T-helper 1 cell treated with Interleukin-12 subunit alpha and Interleukin-12 subunit beta and Interleukin-4 antibody, amounts not matched to agents 30 μg/mL and 1 μg/mL, for 36 hours (primary cell): ENCODE measurements around the gene NRCAM.

Experiments used
- H3K27ac Mint-ChIP-seq: one replicate; pipeline ENCODE4 v1.8.0; 2021; ENCODE audit warnings: mild to moderate bottlenecking, mixed read lengths
- H3K27me3 Mint-ChIP-seq: one replicate; pipeline ENCODE4 v1.8.0; 2021; ENCODE audit warnings: low read depth, mixed read lengths
- H3K36me3 Mint-ChIP-seq: one replicate; pipeline ENCODE4 v1.8.0; 2021; ENCODE audit warnings: low read depth, mixed read lengths
- H3K4me1 Mint-ChIP-seq: one replicate; pipeline ENCODE4 v1.8.0; 2021; ENCODE audit warnings: low read depth, mixed read lengths
- H3K4me3 Mint-ChIP-seq: one replicate; pipeline ENCODE4 v1.8.0; 2021; ENCODE audit warnings: mild to moderate bottlenecking, moderate library complexity, mixed read lengths
- H3K9me3 Mint-ChIP-seq: one replicate; pipeline ENCODE4 v1.8.0; 2021; ENCODE audit warnings: mixed read lengths

The NRCAM gene

DNA sequence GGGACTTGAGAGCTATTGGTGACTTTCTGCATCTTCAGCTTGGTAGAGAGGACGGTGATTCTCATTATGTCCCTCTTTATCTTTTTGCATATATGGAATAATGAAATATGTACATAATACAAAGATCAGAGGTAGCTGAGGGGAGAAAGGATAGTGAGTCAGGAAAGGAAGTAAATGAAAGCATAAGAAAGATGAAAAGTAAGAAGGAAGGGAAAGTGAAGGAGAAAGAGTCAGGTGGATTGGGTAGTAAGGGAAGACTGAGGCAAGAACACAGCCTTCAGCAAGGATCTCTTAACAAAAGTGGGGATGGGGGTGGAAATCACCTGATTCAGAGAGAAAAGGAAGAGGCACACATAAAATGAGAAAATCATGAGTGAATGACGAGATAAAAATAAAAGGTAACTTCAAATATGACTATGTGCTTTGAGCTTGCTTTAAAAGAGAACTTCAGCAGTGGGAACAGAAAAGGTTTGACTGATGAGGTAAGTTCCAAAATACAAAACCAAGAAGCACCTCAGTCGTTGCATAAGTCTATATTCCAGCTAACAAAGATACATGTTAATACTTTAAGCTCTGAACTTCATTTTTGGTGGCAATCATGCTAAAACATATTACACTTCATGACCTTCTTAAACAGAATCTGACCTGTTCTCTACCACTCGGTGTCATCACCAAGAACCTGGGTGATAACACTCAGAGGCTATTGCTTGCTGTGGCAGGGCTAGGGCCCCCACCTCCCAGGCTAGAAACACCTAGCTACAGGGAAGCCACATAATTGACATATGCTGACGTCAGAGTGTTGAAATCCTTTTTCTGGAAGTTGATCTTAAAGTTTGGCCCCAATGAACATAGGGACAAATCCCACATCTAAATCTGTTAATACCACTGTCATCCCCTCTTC, 32.9 kb downstream of the NRCAM start:
- Mint-ChIP-seq H3K27ac (no peak overlapping the region), H3K4me1 (peaks cover 3% of the 10 kb centered on the region)

DNA sequence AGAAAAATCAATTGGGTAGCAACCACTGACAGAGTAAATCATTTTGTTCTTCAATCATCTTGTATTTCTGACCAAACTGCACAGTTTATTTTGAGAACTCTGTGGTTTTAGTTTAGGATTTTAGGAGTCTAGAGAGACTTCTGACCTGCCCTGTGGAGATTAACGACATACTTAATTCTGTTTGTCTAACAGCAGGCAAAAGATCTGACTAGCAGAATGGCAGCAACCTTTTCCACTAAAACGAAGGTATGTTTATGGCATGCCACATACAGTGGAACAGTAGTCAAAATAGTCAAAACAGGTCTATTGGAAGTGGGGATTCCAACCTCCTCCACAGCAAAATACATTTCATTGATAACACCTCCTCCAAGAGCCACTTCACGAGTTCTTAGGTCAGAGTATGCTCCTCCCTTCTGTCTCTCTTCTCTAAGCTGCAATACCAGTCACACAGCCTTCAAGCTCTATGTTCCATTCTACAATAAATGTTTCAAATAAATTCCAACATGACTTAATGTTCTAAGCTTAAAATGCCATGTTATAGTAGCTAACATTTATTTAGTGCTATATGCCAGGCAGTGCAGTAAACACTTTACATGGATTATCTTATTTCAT, 34.4 kb downstream of the NRCAM start:
- Mint-ChIP-seq H3K27me3 (peaks cover 15% of the 10 kb centered on the region), H3K4me3 (no peak overlapping the region), H3K36me3 (no peaks in the 10 kb centered on the region), H3K4me1 (peaks cover 5% of the 10 kb centered on the region), H3K27ac (no peak overlapping the region), H3K9me3 (no peaks in the 10 kb centered on the region)

More for the DNA sequence above, 32.9 kb downstream of the NRCAM start:
- Mint-ChIP-seq H3K36me3 (no peaks in the 10 kb centered on the region), H3K4me3 (no peak overlapping the region), H3K27me3 (peaks cover 13% of the 10 kb centered on the region), H3K9me3 (no peaks in the 10 kb centered on the region)

DNA sequence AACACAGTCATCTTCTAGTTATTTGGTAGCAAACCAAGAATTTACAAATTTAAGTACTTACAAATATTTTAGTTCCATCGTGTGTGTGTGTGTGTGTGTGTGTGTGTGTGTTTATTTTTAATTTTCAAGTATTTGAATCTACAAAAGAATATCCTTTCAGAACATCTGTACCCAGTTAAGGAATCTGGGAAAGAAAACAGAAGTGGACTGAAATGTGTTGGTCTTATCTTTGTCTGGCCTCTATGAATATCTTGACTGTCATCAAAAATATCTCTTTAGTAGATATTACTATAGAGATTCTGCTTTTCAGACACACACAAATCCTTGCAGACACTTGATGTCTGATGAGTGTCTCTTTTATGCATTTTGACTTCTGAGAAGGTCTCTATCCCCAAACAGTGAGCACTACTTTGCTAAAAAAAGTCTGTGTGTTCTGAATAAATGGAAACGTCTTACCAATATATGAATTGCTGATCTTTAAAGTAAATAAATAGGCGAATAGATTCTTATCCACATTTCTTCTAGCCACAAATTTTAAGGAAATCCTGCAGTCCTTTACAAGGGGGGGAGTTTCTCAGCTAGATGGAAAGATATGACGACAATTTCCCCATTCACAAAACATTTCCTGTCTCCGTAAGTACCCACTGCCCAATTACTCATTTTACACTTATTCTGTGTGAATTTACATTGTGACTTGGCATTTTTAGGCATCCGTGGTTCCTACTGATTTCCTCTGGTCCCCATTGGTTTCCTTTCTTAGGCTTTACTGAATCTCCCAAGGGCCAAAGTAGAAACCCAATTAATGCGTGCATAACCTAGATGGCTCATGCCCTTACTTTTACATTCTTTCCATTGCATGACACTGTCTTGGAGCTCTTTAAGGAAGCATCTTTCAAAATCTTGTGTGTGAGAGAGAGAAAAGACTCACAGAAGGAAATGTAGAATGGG, 36.0 kb downstream of the NRCAM start:
- Mint-ChIP-seq H3K9me3 (no peaks in the 10 kb centered on the region), H3K4me1 (peaks cover 13% of the 10 kb centered on the region), H3K27me3 (peaks cover 15% of the 10 kb centered on the region), H3K4me3 (no peak overlapping the region), H3K27ac (no peak overlapping the region), H3K36me3 (no peaks in the 10 kb centered on the region)

DNA sequence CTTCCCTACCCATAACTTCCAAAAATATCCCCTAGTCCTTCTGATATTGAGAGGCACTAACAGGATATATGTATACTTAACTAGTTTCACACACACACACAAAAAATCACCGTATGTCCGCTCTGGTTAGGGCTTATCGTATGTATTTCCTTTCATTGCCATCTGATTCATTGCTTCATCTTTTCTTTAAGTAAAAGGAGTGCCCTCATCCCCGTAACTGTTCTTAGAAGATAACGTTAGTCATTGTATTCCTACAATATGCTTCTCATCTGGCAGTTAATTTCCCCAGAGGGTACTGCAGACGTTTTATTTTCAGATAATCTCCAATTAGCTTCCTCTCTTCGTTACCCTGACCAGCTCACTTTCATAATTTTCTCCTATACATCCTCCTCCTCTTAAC, 37.3 kb downstream of the NRCAM start:
- Mint-ChIP-seq H3K9me3 (no peaks in the 10 kb centered on the region), H3K4me1 (peaks cover 13% of the 10 kb centered on the region), H3K4me3 (no peak overlapping the region), H3K27ac (no peak overlapping the region), H3K27me3 (peaks cover 15% of the 10 kb centered on the region), H3K36me3 (no peaks in the 10 kb centered on the region)

DNA sequence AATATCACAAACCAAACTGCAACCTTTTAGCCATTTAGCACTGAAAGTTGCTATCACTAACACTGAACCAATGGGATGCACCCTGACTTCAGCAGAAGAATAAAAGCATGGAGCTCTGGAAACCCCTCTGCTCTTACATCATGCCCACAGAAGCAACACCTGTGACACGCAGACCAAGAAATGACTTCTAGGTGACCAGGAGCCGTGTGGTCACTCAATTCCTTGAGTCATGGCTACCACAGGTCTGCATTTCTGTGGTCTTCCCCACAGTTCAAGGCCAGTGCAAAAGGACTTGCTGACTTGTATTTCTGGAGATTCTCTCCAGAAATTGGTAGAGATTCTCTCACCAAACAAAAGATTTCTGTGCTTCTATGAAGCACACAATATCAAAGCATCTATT, 38.3 kb downstream of the NRCAM start:
- no peaks in the 10 kb centered on the region for H3K9me3 Mint-ChIP-seq
- no peak overlapping the region for H3K27ac Mint-ChIP-seq
- H3K4me1 Mint-ChIP-seq, result peaks cover 10% of the 10 kb centered on the region
- peaks cover 15% of the 10 kb centered on the region for H3K27me3 Mint-ChIP-seq
- no peak overlapping the region for H3K4me3 Mint-ChIP-seq
- H3K36me3 Mint-ChIP-seq, result no peaks in the 10 kb centered on the region

DNA sequence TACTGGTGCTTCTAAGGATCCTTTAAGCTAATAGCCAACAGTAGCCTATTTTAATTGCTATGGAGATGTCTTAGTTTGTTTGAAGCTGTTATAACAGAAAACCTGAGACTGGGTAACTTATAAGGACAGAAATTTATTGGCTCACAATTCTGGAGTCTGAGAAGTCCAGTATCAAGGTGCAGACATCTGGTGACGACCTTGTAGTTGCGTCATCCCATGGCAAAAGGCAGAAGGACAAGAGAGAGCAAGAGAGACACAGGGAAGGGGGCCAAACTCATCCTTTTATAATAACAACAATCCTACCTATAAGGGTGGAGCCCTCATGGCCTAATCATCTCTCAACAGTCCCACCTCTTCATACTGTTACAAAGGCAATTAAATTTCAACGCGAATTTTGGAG, 39.1 kb downstream of the NRCAM start:
- Mint-ChIP-seq H3K36me3 (no peaks in the 10 kb centered on the region), H3K9me3 (no peaks in the 10 kb centered on the region), H3K4me3 (no peak overlapping the region), H3K27me3 (peaks cover 15% of the 10 kb centered on the region), H3K27ac (no peak overlapping the region), H3K4me1 (peaks cover 10% of the 10 kb centered on the region)

DNA sequence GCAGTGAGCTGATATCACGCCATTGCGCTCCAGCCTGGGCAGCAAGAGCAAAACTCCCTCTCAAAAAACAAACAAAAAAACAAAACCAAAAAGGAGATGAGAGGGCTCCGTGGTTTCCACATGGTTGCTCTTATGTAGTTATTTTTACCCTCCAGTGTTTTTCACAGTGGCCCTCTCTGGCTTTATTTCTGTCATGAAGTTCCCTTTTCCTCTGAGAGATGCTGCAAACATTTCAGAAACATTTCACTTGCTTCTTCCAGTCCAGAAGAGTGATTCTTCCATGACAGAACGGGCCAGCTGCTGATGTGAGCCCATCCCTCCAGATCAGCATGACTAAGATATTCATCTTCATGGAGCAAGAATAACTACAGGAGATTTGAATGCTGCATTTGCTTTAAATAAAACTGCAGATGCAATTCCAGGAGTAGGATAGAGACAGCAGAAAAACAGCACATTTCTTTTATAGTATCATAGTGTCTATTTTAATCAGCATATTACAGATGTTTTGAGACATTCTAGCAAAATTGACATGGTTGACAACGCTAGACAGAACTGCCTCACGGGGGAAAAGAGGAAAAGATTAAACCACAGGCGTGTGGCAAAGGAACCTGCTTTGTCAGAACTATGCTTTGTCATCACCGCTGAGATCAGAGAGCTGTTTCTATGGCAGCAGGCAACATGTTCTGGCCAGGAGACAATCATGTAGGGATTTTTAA, 40.3 kb downstream of the NRCAM start:
- H3K4me1 Mint-ChIP-seq, result peaks cover 10% of the 10 kb centered on the region
- H3K27me3 Mint-ChIP-seq, result peaks cover 10% of the 10 kb centered on the region
- no peaks in the 10 kb centered on the region for H3K36me3 Mint-ChIP-seq
- H3K4me3 Mint-ChIP-seq, result no peak overlapping the region
- H3K9me3 Mint-ChIP-seq, result no peaks in the 10 kb centered on the region
- no peak overlapping the region for H3K27ac Mint-ChIP-seq

DNA sequence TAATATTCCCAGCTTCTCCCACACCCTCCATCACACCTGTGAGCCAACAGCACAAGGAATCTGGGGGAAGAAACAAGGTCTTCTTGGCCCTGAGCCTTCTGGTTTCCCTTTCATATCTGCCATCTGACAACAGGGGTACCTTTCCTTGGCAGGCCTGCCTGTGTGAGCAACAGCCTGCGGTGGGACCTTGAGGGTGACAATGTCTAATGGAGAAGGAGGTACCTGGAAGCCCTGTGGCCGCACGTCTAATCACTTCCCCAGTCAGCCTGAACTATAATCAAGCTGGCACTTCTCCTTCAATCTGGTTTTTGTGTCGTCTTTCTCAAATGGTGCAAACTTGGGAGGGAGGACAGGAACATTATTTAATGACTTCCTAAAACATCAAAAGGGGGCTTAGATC, 41.2 kb downstream of the NRCAM start:
- H3K4me3 Mint-ChIP-seq, result no peak overlapping the region
- peaks cover 6% of the 10 kb centered on the region for H3K27me3 Mint-ChIP-seq
- H3K27ac Mint-ChIP-seq, result no peak overlapping the region
- no peaks in the 10 kb centered on the region for H3K36me3 Mint-ChIP-seq
- H3K4me1 Mint-ChIP-seq, result peaks cover 10% of the 10 kb centered on the region
- no peaks in the 10 kb centered on the region for H3K9me3 Mint-ChIP-seq

DNA sequence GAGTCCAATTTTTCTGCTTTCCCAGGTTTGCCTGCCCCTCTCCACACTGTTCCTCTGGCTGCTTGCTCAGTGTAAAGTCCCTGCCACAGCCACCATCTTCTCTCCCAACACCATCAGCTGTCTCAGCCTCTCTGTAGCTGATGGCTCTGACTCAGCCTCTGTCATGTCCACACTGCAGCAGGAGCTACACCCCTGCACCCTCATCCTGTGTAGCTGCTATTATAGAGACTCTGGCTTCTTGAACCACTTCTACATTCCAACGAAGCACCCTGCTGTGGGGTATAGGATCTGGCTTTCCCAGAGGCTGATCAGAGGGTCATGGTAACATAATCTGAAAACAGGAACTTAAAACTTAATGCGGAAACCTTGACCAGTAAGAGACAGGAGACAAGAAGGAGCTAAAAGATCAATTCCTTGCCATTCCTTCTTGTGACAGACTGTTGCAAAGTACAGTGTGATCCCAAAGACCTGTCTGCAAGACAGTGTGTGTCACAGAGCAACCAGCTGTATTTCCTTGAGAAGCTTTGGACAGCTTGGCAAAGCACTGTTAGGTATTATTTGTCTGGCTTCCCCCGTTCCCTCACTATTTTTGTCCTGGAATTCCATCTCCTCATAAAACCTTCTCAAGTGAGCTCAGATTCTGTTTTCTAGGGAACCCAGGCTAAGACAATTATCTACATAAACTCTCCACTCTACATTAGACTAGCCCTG, 42.3 kb downstream of the NRCAM start:
- no peaks in the 10 kb centered on the region for H3K36me3 Mint-ChIP-seq
- H3K4me1 Mint-ChIP-seq, result peaks cover 10% of the 10 kb centered on the region
- peaks cover 4% of the 10 kb centered on the region for H3K27me3 Mint-ChIP-seq
- no peaks in the 10 kb centered on the region for H3K9me3 Mint-ChIP-seq
- no peak overlapping the region for H3K4me3 Mint-ChIP-seq
- H3K27ac Mint-ChIP-seq, result no peak overlapping the region

DNA sequence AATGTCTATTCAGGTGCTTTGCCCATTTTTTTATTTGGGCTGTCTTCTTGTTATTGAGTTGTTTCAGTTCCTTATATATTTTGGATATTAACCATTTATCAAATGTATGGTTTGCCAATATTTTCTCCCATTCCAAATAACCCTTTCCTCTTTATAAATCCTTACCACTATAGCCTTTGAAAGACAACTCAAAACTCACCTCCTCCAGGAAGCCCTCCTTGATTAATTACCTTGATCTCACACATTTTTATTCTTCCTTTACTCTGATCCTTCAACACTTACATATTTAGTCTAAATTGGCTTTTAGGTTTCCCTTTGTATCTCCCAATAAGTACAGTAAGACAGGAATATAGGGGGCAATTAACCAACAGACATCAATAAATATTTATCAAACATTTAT, 42.9 kb downstream of the NRCAM start:
- H3K36me3 Mint-ChIP-seq, result no peaks in the 10 kb centered on the region
- H3K4me3 Mint-ChIP-seq, result no peak overlapping the region
- H3K27ac Mint-ChIP-seq, result no peak overlapping the region
- peaks cover 10% of the 10 kb centered on the region for H3K4me1 Mint-ChIP-seq
- peaks cover 3% of the 10 kb centered on the region for H3K27me3 Mint-ChIP-seq
- no peaks in the 10 kb centered on the region for H3K9me3 Mint-ChIP-seq

DNA sequence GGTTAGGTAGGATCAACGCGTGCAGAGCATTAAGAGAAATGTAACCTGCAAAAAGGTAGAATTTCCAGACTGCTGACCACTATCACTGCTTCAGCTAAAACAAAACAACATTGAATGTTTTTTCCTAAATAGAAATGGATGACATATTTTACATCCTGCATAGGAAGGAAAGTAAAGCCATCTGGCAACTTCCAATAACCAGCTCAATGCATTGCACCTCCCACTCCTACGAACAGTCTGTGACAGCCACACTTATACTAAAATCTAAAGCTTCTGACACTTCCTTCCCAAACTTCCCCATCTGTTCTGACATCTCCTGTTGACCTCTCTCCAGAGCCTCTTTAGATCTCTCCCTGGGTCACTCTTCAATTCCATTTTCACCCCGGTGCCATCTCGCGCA, 47.1 kb downstream of the NRCAM start:
- no peaks in the 10 kb centered on the region for H3K36me3 Mint-ChIP-seq
- no peaks in the 10 kb centered on the region for H3K4me1 Mint-ChIP-seq
- no peaks in the 10 kb centered on the region for H3K9me3 Mint-ChIP-seq
- no peak overlapping the region for H3K27ac Mint-ChIP-seq
- H3K4me3 Mint-ChIP-seq, result no peak overlapping the region
- peaks cover 4% of the 10 kb centered on the region for H3K27me3 Mint-ChIP-seq

DNA sequence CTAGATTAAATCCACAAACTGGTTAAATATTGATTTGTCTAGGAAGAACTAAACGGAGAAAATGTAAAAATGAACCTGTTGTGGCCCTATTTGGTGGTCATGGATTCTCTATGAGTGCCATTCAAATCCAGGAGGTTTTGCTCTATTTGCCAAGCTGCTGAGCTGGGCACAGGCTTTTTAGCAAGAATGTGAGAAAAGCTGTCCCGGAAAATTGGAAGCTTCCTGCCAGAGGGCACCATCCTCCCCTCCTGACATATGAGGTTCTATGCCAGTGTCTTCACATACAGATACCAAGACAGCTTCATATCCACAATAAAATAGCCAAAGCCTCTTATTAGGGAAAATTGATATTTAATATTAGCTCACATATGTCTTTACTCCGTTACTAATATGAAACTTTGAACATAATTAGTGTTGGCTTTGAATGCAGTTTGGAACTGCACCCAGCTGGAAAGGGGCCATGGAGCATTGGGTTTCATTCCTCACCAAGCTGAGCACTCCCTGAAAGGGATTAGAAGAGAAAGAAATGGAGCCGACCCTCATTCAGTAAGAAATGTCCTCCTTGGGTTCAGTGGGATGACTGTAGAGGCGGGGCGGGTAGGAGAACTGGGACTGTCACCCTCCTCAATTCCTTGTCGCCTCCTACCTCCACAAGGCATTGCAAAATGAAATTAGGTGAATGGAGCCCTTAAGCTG, 47.8 kb downstream of the NRCAM start:
- no peak overlapping the region for H3K27ac Mint-ChIP-seq

DNA sequence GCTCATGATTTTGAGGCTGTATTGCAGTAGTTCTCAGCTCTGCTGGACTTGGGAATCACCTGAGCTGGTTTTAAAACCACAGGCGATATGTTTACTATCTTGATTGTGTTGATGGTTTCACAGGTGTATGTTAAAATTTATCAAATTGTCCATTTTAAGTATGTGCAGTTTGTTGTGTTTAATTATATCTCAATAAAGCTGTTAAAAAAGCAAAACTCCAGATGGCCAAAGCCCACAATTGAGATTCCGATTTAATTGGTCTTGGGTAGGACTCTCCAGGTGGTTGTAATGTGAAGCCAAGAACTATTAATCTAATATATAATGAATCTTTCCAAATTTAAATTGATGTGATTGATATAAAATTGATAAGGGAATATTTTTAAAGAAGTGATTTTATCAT, 48.6 kb downstream of the NRCAM start:
- H3K27ac Mint-ChIP-seq, result no peak overlapping the region
- no peaks in the 10 kb centered on the region for H3K36me3 Mint-ChIP-seq
- no peaks in the 10 kb centered on the region for H3K4me1 Mint-ChIP-seq
- no peaks in the 10 kb centered on the region for H3K9me3 Mint-ChIP-seq
- H3K4me3 Mint-ChIP-seq, result no peak overlapping the region
- H3K27me3 Mint-ChIP-seq, result peaks cover 4% of the 10 kb centered on the region

More for the DNA sequence above, 47.8 kb downstream of the NRCAM start:
- Mint-ChIP-seq H3K9me3 (no peaks in the 10 kb centered on the region), H3K27me3 (peaks cover 4% of the 10 kb centered on the region), H3K36me3 (no peaks in the 10 kb centered on the region), H3K4me1 (no peaks in the 10 kb centered on the region), H3K4me3 (no peak overlapping the region)
